HFF-Myc (cell line): ENCODE data around the gene CACNA1C.

Source experiments
- DNase-seq: peaks from one replicate; pipeline ENCODE4 v3.0.0-alpha.2; 2011; ENCODE audit warnings: low read depth; ENCODE audit errors: extremely low read depth
- H3K4me3 ChIP-seq: replicated peaks from 2 replicates; pipeline ENCODE4 v1.5.1; 2011; ENCODE audit warnings: low read depth, mild to moderate bottlenecking, control low read depth, low read length
- TF ChIP-seq, protein P1 (sequence below): IDR thresholded peaks from 2 replicates; pipeline ENCODE4 v1.5.1; 2012; ENCODE audit warnings: mild to moderate bottlenecking, low read depth, low read length, control low read depth; ENCODE audit errors: missing control alignments

The CACNA1C gene

DNA sequence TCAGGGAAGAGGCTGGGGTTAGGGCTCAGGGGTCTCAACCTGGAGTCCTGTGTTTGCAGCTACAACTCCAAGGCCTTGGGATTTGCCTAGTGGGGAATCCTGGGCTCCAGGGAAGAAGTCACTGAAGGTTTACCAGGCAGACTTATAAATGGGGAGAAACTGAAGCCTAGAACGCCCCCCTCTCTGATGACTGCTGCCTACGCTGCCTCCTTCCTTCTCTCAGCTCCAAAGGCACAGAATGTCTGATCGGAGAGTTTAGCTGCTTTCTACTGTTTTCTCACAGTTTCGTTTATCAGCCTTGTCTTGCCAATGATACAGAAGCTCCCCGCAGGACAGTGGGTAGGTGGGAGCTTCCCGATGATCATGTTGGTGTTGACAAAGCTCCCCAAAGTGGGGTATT is 101.7 kb downstream of the CACNA1C start:
- H3K4me3 ChIP-seq: no peak overlapping the region
- TF ChIP-seq, protein P1, sequence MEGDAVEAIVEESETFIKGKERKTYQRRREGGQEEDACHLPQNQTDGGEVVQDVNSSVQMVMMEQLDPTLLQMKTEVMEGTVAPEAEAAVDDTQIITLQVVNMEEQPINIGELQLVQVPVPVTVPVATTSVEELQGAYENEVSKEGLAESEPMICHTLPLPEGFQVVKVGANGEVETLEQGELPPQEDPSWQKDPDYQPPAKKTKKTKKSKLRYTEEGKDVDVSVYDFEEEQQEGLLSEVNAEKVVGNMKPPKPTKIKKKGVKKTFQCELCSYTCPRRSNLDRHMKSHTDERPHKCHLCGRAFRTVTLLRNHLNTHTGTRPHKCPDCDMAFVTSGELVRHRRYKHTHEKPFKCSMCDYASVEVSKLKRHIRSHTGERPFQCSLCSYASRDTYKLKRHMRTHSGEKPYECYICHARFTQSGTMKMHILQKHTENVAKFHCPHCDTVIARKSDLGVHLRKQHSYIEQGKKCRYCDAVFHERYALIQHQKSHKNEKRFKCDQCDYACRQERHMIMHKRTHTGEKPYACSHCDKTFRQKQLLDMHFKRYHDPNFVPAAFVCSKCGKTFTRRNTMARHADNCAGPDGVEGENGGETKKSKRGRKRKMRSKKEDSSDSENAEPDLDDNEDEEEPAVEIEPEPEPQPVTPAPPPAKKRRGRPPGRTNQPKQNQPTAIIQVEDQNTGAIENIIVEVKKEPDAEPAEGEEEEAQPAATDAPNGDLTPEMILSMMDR: no peak
- no peak for DNase-seq

DNA sequence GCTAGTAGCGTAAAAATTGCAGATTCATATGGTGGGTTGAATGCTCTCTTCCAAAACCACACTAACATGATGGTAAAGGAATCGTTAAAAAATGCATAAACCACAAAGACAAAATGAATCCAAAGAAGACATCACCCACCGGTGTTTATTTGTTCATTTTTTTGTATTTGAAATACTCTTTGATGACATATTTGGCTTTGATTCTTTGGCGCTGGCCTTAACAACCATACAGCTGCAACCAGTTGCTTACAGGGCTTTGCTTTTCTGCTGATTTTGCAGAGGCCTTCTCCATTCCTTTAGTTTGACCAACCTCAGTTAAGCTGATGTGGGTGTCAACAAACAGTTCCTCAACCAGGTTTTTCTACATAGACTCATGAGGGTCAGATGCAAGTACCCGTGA is 103.5 kb downstream of the CACNA1C start:
- DNase-seq: no peak
- no peak overlapping the region for H3K4me3 ChIP-seq
- TF ChIP-seq, protein P1: no peak

DNA sequence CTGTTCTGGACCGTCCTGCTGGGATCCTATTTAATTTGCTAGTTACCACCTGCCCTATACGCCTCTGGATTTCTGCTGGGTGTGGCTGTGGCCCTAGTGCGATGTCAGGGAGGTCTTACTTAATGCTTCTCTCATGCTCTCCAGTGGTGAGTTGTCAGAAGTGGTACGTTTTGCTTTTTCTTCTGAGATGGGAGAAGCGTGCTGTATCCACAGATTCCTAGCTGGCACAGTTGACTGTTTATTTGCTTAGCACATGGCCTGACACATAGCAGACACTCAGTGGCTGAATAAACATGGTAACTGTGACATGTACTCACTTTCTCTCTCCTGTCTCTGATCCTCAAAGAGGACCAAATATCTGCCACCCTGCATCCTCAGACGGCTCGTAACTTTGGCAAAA is 107.3 kb downstream of the CACNA1C start:
- no peak overlapping the region for H3K4me3 ChIP-seq
- no peak for DNase-seq
- TF ChIP-seq, protein P1: no peak

DNA sequence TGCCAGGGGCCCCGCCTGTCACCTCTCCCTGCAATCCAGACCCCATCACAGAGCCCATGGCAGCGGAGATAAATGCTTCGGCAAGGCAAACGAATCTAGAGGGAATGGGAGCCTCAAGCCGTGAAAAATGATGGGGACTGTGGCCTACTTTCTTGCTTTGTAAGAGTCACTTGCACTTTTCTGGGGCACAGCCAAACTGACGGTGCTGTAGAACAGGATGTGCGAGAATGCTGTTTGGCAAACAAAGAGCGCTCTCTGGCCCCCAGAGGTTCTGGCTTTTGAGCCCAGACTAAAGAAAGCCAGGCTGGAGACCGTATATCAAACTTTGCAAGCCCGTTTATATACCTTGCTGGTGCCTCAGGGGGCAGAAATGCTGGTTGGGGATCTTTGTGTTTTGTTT is 108.7 kb downstream of the CACNA1C start:
- no peak for DNase-seq
- TF ChIP-seq, protein P1: no peak
- H3K4me3 ChIP-seq: no peak overlapping the region

DNA sequence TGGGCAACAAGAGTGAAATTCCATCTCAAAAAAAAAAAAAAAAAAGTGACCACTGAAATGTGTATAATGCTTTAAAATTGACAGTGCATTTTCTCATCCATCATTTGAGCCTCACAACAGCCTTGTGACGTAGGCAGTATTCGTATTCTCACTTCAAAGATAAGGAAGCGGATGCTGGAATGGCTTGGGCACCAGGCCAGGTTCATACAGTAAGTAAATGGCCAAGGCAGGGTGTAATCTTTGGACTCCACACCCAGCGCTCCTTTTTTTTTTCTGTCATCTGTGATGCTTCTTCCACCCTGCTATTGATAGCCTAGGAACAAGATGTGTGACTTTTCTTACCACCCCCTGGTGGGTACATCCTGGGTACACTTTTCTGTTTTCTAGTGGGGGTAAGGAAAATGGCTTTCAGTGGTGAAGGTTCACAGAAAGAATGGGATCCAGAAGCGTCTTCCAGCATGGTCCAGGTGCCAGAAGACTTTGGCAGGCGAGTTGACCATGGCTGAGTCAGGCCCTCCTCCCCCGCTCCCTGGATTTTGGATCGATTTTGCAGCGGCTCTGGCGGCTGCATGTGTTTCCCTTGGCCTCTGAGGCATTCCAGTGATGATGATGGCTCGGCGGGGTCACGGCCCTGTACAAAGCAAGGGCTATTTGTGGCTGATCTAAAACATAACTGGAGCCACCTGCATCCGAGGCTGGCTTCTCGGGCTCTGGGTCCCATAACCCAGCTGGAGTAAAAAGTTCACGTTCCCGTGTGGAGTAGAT is 110.6 kb downstream of the CACNA1C start:
- H3K4me3 ChIP-seq: no peak overlapping the region
- TF ChIP-seq, protein P1: no peak
- no peak for DNase-seq

DNA sequence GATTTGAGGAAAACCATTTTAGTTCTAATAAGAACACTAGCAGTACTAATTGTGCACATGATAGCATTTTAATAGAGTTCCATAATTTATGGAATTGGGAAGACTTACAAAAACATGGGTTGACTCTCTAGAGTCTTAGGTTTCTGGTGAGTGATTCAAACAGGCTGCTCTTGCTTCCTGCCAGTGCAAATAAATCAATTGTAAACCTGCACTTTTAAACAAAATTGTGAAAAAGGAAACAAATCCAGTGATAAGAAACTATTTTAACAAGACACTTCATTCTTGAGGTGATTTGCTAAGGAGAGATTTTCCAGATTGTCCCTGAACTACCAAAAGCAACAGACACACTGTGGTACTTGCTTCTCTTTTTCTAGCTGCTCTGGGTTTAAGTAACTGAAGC is 112.2 kb downstream of the CACNA1C start:
- H3K4me3 ChIP-seq: no peak overlapping the region
- TF ChIP-seq, protein P1: no peak
- DNase-seq: no peak

DNA sequence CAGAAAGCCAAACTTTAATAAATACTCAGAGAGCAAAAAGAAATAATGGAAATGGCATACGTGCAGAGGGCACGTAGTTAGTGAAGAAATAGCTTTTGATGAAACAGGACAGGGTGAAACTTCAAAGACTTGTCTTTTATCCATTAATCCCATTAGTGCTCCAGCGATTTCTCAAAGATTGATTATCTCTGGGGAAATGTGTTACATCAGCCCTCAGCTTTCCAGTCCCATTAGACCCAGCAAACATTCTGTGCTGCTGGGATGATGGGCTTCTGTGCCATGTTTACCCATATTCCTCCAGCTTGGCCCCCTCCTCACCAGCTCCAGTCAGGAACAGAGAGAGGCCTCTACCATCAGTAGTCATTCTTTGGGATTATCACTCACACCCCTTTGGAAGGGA is 113.1 kb downstream of the CACNA1C start:
- TF ChIP-seq, protein P1: no peak
- DNase-seq: no peak
- no peak overlapping the region for H3K4me3 ChIP-seq
